ENCODE measurements around the gene CYP2S1.
"Not testable (repeated sequence)": the region's sequence is repeated elsewhere in the genome, so short reads cannot be mapped to it uniquely, and the experiment has no call there.

DNA sequence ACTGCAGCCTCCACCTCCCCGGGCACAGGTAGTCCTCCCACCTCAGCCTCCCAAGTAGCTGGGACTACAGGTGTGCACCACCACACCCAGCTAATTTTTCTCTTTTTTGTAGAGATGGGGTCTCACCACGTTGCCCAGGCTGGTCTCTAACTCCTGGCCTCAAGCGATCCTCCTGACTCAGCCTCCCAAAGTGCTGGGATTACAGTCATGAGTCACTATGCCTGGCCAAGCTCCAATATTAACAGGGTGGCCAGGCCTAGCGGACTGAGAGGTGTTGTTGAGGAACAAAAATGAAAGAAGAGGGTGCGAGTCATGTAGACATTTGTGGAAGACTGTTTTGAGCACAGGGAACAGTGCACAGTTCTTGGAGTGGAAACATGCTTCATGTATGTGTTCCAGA lies 36.3 kb downstream of the CYP2S1 start:
- not testable (repeated sequence) for TF ChIP-seq EZH2phosphoT487 (IDR thresholded peaks at IDR 0.05; ENCODE audit: insufficient read depth, low read depth); EZH2 (IDR thresholded peaks at IDR 0.05; ENCODE audit: insufficient read depth, poor library complexity, severe bottlenecking)

Data from GM23248 (cell line).